GM23248 (cell line): ENCODE data around the gene CFAP69. TPM values are rescaled to one million over a fixed set of nuclear protein-coding genes. Genes with fewer than 3 reads are reported as not detected.

ENCODE experiments used
- DNase-seq: peaks from one replicate; pipeline ENCODE4 v3.0.0-alpha.2; 2015
- H2AFZ ChIP-seq: fragments of 200-600 bp; sonication (generic); 2 replicates; pipeline ENCODE4 v1.6.1; 2016; ENCODE audit warnings: antibody characterized with exemption
- H3F3A ChIP-seq: fragments of 200-600 bp; sonication (generic); 2 replicates; pipeline ENCODE4 v1.6.1; 2016; ENCODE audit warnings: mild to moderate bottlenecking, antibody characterized with exemption, mixed run types; ENCODE audit not compliant: insufficient read depth
- H3K27ac ChIP-seq: fragments of 200-600 bp; sonication (generic); 2 replicates; pipeline ENCODE4 v1.5.1; 2016; ENCODE audit warnings: mild to moderate bottlenecking
- H3K27me3 ChIP-seq: fragments of 200-600 bp; sonication (generic); replicated peaks from 2 replicates; pipeline ENCODE4 v1.6.1; 2016; ENCODE audit warnings: mild to moderate bottlenecking; ENCODE audit not compliant: insufficient read depth
- H3K36me3 ChIP-seq: fragments of 200-600 bp; sonication (generic); 2 replicates; pipeline ENCODE4 v1.6.1; 2016; ENCODE audit warnings: low read depth, mild to moderate bottlenecking
- H3K4me1 ChIP-seq: fragments of 200-600 bp; sonication (generic); 2 replicates; pipeline ENCODE4 v1.6.1; 2016; ENCODE audit warnings: mild to moderate bottlenecking; ENCODE audit not compliant: insufficient read depth
- H3K4me2 ChIP-seq: fragments of 200-600 bp; sonication (generic); one replicate; pipeline ENCODE4 v1.6.1; 2016; ENCODE audit warnings: mild to moderate bottlenecking; ENCODE audit not compliant: unreplicated experiment
- H3K4me3 ChIP-seq: fragments of 200-600 bp; sonication (generic); 2 replicates; pipeline ENCODE4 v1.5.1; 2016; ENCODE audit warnings: mild to moderate bottlenecking
- H3K79me2 ChIP-seq: fragments of 200-600 bp; sonication (generic); 2 replicates; pipeline ENCODE4 v1.6.1; 2016; ENCODE audit warnings: mild to moderate bottlenecking; ENCODE audit not compliant: insufficient read depth
- H3K9ac ChIP-seq: fragments of 200-600 bp; sonication (generic); 2 replicates; pipeline ENCODE4 v1.6.1; 2016; ENCODE audit warnings: mild to moderate bottlenecking
- H3K9me2 ChIP-seq: fragments of 200-600 bp; sonication (generic); 2 replicates; pipeline ENCODE4 v1.6.1; 2016; ENCODE audit warnings: mixed run types, mild to moderate bottlenecking, moderate library complexity; ENCODE audit not compliant: insufficient read depth
- H3K9me3 ChIP-seq: fragments of 200-600 bp; sonication (generic); one replicate; pipeline ENCODE4 v1.6.1; 2017; ENCODE audit warnings: low read depth
- H4K20me1 ChIP-seq: fragments of 200-600 bp; sonication (generic); 2 replicates; pipeline ENCODE4 v1.6.0; 2016; ENCODE audit not compliant: insufficient read depth
- EZH2 ChIP-seq: fragments of 200-600 bp; sonication (generic); IDR thresholded peaks from 2 replicates; pipeline ENCODE4 v1.6.1; 2018; ENCODE audit warnings: antibody characterized with exemption, mild to moderate bottlenecking; ENCODE audit not compliant: insufficient read depth, poor library complexity, severe bottlenecking
- EZH2phosphoT487 ChIP-seq: fragments of 200-600 bp; sonication (generic); IDR thresholded peaks from 2 replicates; pipeline ENCODE4 v1.6.1; 2018; ENCODE audit warnings: antibody characterized with exemption, moderate library complexity, mild to moderate bottlenecking, low read depth; ENCODE audit not compliant: insufficient read depth
- WGBS, 2 experiments: methylation state at CpG; one replicate each; pipeline ENCODE4 v1.1.6; 2015 to 2017; ENCODE audit warnings: low lambda C conversion rate in 2 of 2, low coverage in 1 of 2; ENCODE audit errors: missing lambda C conversion rate in 2 of 2; 5-methylcytosine and 5-hydroxymethylcytosine counted together
- in situ Hi-C: fragments of 300-500 bp; cut with MboI; formaldehyde crosslinking; loops from 2 replicates; pipeline ENCODE4 v1.15.0; 2020
- polyA plus RNA-seq: library from polyadenylated mRNA; unstranded; fragments of >200 nt; fragmentation: Nextera tagmentation; extraction: Ambion mirVana; gene quantifications from 2 replicates; pipeline ENCODE4 v1.2.1, GENCODE V29; 2016
- total RNA-seq: library from RNA; depleted of rRNA; stranded (reverse); fragments of >200 nt; shearing (Covaris generic); gene quantifications from 2 replicates; pipeline ENCODE4 v1.2.3, GENCODE V29; 2014

Gene CFAP69
- total and polyA plus RNA-seq, 2 experiments from 2014 or later, result 2.8 to 6.9 TPM

GRCh38 chr7:90239050-90239449 lies 5.9 kb upstream of the CFAP69 start:
- no peaks in the 10 kb centered on the region for H3K79me2 ChIP-seq
- no peaks in the 10 kb centered on the region for H3K9me3 ChIP-seq

DNA sequence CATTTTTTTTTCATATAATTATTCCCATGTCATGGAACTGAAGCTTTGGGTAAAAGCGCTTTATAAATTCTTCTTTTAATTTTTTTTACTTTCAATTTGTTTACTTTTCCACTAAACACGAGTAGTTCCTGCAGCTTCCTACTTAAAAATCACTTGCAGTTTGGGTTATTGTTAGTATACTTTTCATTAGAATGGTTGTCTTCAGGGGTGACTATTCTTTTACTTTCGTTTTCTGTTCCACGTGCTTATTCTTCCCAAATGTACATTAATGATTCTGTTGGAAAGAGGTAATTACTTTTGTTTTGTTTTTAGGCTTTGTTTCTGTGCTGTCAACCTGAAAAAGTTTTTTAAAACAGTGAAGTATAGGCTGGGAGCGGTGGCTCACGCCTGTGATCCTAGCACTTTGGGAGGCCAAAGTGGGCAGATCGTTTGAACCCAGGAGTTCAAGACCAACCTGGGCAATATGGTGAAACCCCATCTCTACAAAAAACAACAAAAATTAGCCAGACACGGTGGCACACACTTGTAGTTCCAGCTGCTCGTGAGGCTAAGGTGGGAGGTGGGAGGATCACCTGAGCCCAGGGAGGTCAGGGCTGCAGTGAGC lies 5.2 kb upstream of the CFAP69 start:
- Histone ChIP-seq H3K9me2 (no peaks in the 10 kb centered on the region), H3K36me3 (peaks cover 7% of the 10 kb centered on the region; the same call in 1 of the 2 replicates), H4K20me1 (no peaks in the 10 kb centered on the region), H3K4me2 (no peak overlapping the region), H3K4me1 (peaks cover 5% of the 10 kb centered on the region; the same call in 1 of the 2 replicates), H2AFZ (no peak overlapping the region), H3F3A (no peaks in the 10 kb centered on the region), H3K27me3 (no peaks in the 10 kb centered on the region), H3K9ac (no peak overlapping the region), H3K79me2 (no peaks in the 10 kb centered on the region), H3K9me3 (no peaks in the 10 kb centered on the region), H3K27ac (no peak overlapping the region), H3K4me3 (no peak overlapping the region)
- DNase-seq, result no peak
- WGBS, 2 experiments, result 82 to 84% methylated on average over 9 of the region's 9 CpGs
- in situ Hi-C loops, result no loop called here
- TF ChIP-seq EZH2phosphoT487 (no peak), EZH2 (no peak)

More at GRCh38 chr7:90239050-90239449, 5.9 kb upstream of the CFAP69 start:
- DNase-seq, result peak; percentile 9
- no peak overlapping the region for H3K27ac ChIP-seq
- H2AFZ ChIP-seq, result no peak overlapping the region
- WGBS, 2 experiments, result 98 to 100% methylated on average over 3 of the region's 3 CpGs
- no peak for TF ChIP-seq EZH2
- TF ChIP-seq EZH2phosphoT487, result no peak
- H3K9ac ChIP-seq, result no peak overlapping the region
- H3K4me3 ChIP-seq, result no peak overlapping the region
- no peaks in the 10 kb centered on the region for H3K9me2 ChIP-seq
- in situ Hi-C loops, result no loop called here
- H3F3A ChIP-seq, result no peaks in the 10 kb centered on the region
- no peaks in the 10 kb centered on the region for H3K4me1 ChIP-seq
- no peaks in the 10 kb centered on the region for H3K27me3 ChIP-seq
- peaks cover 7% of the 10 kb centered on the region; the same call in 1 of the 2 replicates for H3K36me3 ChIP-seq
- H3K4me2 ChIP-seq, result no peak overlapping the region
- no peaks in the 10 kb centered on the region for H4K20me1 ChIP-seq

DNA sequence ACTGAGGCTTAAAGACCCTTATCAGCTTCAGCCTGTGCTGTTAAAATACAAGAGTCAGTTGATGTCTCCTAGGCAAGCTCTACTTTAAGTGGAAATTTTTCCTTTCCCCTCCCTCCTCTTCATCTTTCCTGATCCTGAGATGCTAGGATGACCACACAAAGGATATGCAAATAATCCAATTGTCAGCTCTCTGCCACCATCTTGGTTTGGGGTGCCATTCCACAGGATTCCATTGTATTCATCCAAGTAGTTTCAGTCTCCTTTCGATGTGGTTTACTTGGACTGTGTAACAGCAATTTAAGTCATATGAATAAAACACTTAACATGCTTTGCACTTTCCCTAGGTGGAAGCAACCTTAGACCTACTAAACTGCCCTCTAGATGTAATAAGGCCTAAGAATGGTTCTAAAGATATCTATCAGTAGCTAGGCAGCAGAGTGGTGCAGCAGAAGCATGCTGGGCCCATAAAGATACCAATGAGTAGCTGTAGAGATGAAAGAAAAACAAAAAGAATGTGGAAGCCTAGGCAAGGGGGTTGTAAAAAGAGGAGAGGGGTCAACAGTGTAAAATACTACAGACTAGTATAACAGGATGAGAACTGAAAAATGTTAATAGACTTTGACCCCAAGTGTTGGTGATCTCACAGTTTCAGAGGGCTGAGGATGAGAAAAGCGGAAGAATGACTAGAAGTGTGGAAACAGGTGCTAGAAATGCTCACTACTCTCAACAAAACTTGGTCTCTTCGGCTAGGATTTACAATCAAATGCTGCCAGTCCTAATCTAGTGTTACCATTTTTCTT lies 2.4 kb upstream of the CFAP69 start:
- Histone ChIP-seq H3K27ac (no peak overlapping the region), H2AFZ (no peak overlapping the region), H3K79me2 (no peaks in the 10 kb centered on the region), H3K27me3 (no peaks in the 10 kb centered on the region), H3K4me1 (peaks cover 12% of the 10 kb centered on the region; the same call in 1 of the 2 replicates), H3F3A (no peaks in the 10 kb centered on the region), H3K9ac (no peak overlapping the region), H3K36me3 (no peaks in the 10 kb centered on the region), H3K4me3 (no peak overlapping the region), H3K9me2 (no peaks in the 10 kb centered on the region), H3K4me2 (no peak overlapping the region), H4K20me1 (no peaks in the 10 kb centered on the region), H3K9me3 (no peaks in the 10 kb centered on the region)
- in situ Hi-C loops, result no loop called here
- WGBS, 2 experiments, result 97% methylated on average over 3 of the region's 3 CpGs
- no peak for TF ChIP-seq EZH2
- TF ChIP-seq EZH2phosphoT487, result no peak
- DNase-seq, result no peak

GRCh38 chr7:90243556-90243955 lies 1.4 kb upstream of the CFAP69 start:
- H3K27ac ChIP-seq, result no peak overlapping the region
- no peaks in the 10 kb centered on the region for H4K20me1 ChIP-seq
- in situ Hi-C loops, result no loop called here
- H3K9me3 ChIP-seq, result no peaks in the 10 kb centered on the region
- DNase-seq, result no peak
- peaks cover 12% of the 10 kb centered on the region; the same call in 1 of the 2 replicates for H3K4me1 ChIP-seq
- no peaks in the 10 kb centered on the region for H3K9me2 ChIP-seq
- TF ChIP-seq EZH2 (no peak), EZH2phosphoT487 (no peak)
- H3K9ac ChIP-seq, result no peak overlapping the region
- no peak overlapping the region for H3K4me3 ChIP-seq
- H3K79me2 ChIP-seq, result peaks cover 7% of the 10 kb centered on the region; the same call in 1 of the 2 replicates
- no peaks in the 10 kb centered on the region for H3K27me3 ChIP-seq
- H3F3A ChIP-seq, result no peaks in the 10 kb centered on the region
- 45 to 63% methylated on average over 1 of the region's 1 CpG for WGBS, 2 experiments
- no peaks in the 10 kb centered on the region for H3K36me3 ChIP-seq
- H3K4me2 ChIP-seq, result no peak overlapping the region
- no peak overlapping the region for H2AFZ ChIP-seq
